GM12878 (cell line): ENCODE data around the gene PATL1.

Experiments
- ATF3 ChIP-seq: IDR thresholded peaks from 2 replicates; pipeline ENCODE4 v1.6.1; 2011; ENCODE audit warnings: low read depth, mild to moderate bottlenecking, low read length, moderate library complexity, borderline replicate concordance; ENCODE audit errors: extremely low read depth
- BCL3 ChIP-seq: IDR thresholded peaks from 2 replicates; pipeline ENCODE4 v1.6.1; 2011; ENCODE audit warnings: borderline replicate concordance, low read depth, mild to moderate bottlenecking, moderate library complexity, low read length; ENCODE audit not compliant: insufficient read depth, poor library complexity, severe bottlenecking
- CEBPB ChIP-seq, 2 experiments: fragments of 150-350 bp in 1 of 2; IDR thresholded peaks; 2 replicates each; pipeline ENCODE4 v1.6.1; 2012 to 2014; ENCODE audit warnings: low read depth in 2 of 2, low read length in 2 of 2, borderline replicate concordance in 1 of 2, inconsistent platforms in 1 of 2
- EP300 ChIP-seq, 2 experiments: fragments of 150-350 bp in 1 of 2; IDR thresholded peaks; 2 replicates each; pipeline ENCODE4 v1.6.1; 2011 to 2012; ENCODE audit warnings: low read depth in 2 of 2, low read length in 2 of 2, borderline replicate concordance in 1 of 2, improper control_type of control experiment in 1 of 2, inconsistent platforms in 1 of 2; ENCODE audit not compliant: control insufficient read depth in 1 of 2
- ETV6 ChIP-seq, 2 experiments: fragments of 450-650 bp in 1 of 2; IDR thresholded peaks in 1 of 2; conservative IDR thresholded peaks in 1 of 2; 2 replicates each; pipeline ENCODE4 v1.6.1; 2014; ENCODE audit warnings: antibody characterized with exemption in 1 of 2, borderline replicate concordance in 1 of 2, low read depth in 1 of 2, mild to moderate bottlenecking in 1 of 2, moderate library complexity in 1 of 2
- EZH2 ChIP-seq: IDR thresholded peaks from 2 replicates; pipeline ENCODE4 v1.6.1; 2012; ENCODE audit warnings: low read depth, mild to moderate bottlenecking, control low read depth, inconsistent platforms, low read length, borderline replicate concordance; ENCODE audit not compliant: control insufficient read depth
- MXI1 ChIP-seq: fragments of 150-350 bp; IDR thresholded peaks from 2 replicates; pipeline ENCODE4 v1.6.1; 2011; ENCODE audit warnings: low read depth, mild to moderate bottlenecking, inconsistent platforms, low read length, improper control_type of control experiment
- POLR2A ChIP-seq: IDR thresholded peaks from 2 replicates; pipeline ENCODE4 v1.6.1; 2011; ENCODE audit warnings: low read depth, mild to moderate bottlenecking, low read length
- POLR2AphosphoS2 ChIP-seq: IDR thresholded peaks from 2 replicates; pipeline ENCODE4 v1.6.1; 2011; ENCODE audit warnings: low read depth, mild to moderate bottlenecking, low read length, improper control_type of control experiment, moderate library complexity
- SIN3A ChIP-seq: IDR thresholded peaks from 2 replicates; pipeline ENCODE4 v1.6.1; 2012; ENCODE audit warnings: low read depth, low read length, improper control_type of control experiment
- TF ChIP-seq, protein P1 (sequence below), 3 experiments: IDR thresholded peaks in 2 of 3; conservative IDR thresholded peaks in 1 of 3; 2 replicates each; pipeline ENCODE4 v1.5.1; 2011; ENCODE audit warnings: low read depth in 3 of 3, low read length in 3 of 3, mild to moderate bottlenecking in 3 of 3, control low read depth in 2 of 3, moderate library complexity in 2 of 3, inconsistent platforms in 1 of 3, mixed read lengths in 1 of 3; ENCODE audit not compliant: control insufficient read depth in 2 of 3, insufficient read depth in 1 of 3; ENCODE audit errors: extremely low read depth in 1 of 3
- TF ChIP-seq, protein P2 (sequence below): IDR thresholded peaks from 2 replicates; pipeline ENCODE4 v1.6.1; 2011; ENCODE audit warnings: mild to moderate bottlenecking, low read depth, low read length, moderate library complexity; ENCODE audit not compliant: insufficient replicate concordance

DNA sequence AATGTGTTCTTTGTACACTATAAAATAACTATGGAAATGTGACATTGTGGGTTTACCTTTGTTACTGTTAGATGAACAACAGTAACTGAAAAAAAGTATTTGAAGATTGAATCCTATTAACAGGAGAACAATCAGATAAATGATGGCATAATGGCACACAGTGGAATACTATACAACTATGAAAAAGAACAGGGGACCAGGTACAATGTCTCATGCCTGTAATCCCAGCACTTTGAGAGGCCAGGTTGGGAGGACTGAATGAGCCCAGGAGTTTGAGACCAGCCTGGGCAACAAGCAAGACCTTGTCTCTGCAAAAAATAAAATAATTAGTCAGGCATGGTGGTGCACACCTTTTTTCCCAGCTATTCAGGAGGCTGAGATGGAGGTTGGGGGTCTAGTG lies 38.8 kb downstream of the PATL1 start:
- TF ChIP-seq EP300 (IDR thresholded peaks at IDR 0.05; ENCODE audit: borderline replicate concordance in 1 of 2, control insufficient read depth in 1 of 2, low read depth in 2 of 2, low read length in 2 of 2): no peak
- TF ChIP-seq BCL3: no peak
- no peak for TF ChIP-seq POLR2AphosphoS2
- TF ChIP-seq EZH2: no peak
- no peak for TF ChIP-seq POLR2A
- TF ChIP-seq ATF3: no peak
- no peak for TF ChIP-seq ETV6 (conservative IDR thresholded peaks at IDR 0.05 in 1 of 2, IDR thresholded peaks at IDR 0.05 in 1 of 2; ENCODE audit: borderline replicate concordance in 1 of 2, low read depth in 1 of 2)
- TF ChIP-seq, protein P1, sequence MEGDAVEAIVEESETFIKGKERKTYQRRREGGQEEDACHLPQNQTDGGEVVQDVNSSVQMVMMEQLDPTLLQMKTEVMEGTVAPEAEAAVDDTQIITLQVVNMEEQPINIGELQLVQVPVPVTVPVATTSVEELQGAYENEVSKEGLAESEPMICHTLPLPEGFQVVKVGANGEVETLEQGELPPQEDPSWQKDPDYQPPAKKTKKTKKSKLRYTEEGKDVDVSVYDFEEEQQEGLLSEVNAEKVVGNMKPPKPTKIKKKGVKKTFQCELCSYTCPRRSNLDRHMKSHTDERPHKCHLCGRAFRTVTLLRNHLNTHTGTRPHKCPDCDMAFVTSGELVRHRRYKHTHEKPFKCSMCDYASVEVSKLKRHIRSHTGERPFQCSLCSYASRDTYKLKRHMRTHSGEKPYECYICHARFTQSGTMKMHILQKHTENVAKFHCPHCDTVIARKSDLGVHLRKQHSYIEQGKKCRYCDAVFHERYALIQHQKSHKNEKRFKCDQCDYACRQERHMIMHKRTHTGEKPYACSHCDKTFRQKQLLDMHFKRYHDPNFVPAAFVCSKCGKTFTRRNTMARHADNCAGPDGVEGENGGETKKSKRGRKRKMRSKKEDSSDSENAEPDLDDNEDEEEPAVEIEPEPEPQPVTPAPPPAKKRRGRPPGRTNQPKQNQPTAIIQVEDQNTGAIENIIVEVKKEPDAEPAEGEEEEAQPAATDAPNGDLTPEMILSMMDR (IDR thresholded peaks at IDR 0.05 in 2 of 3, conservative IDR thresholded peaks at IDR 0.05 in 1 of 3; ENCODE audit: control insufficient read depth in 2 of 3, extremely low read depth in 1 of 3, insufficient read depth in 1 of 3, low read depth in 3 of 3, low read length in 3 of 3): no peak
- TF ChIP-seq, protein P2, sequence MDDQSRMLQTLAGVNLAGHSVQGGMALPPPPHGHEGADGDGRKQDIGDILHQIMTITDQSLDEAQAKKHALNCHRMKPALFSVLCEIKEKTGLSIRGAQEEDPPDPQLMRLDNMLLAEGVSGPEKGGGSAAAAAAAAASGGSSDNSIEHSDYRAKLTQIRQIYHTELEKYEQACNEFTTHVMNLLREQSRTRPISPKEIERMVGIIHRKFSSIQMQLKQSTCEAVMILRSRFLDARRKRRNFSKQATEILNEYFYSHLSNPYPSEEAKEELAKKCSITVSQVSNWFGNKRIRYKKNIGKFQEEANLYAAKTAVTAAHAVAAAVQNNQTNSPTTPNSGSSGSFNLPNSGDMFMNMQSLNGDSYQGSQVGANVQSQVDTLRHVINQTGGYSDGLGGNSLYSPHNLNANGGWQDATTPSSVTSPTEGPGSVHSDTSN: no peak
- no peak for TF ChIP-seq SIN3A
- TF ChIP-seq CEBPB (IDR thresholded peaks at IDR 0.05; ENCODE audit: borderline replicate concordance in 1 of 2, low read depth in 2 of 2, low read length in 2 of 2): no peak
- TF ChIP-seq MXI1: no peak
